ENCODE results near the gene PID1.

The PID1 gene

GRCh38 chr2:229270551-229271410 is at the start of gene PID1:
Gene PID1, minus strand, starts transcription at chr2:229271287. Its CDS starts 244 bp downstream, at chr2:229271043.
- no peak for DNase-seq

- DNase-seq = no peak
These were observed 48.5 kb upstream of the PID1 start for GRCh38 chr2:229319558-229319957.

GRCh38 chr2:229314117-229314516 is 43.0 kb upstream of the PID1 start:
- DNase-seq = no peak

GRCh38 chr2:229313591-229313990 is 42.5 kb upstream of the PID1 start:
- no peak for DNase-seq

- no peak for DNase-seq
These were observed 30.1 kb upstream of the PID1 start for GRCh38 chr2:229301237-229301636.

- no peak for DNase-seq
These were observed 29.7 kb upstream of the PID1 start for GRCh38 chr2:229300790-229301189.

- DNase-seq = no peak
These were observed 29.3 kb upstream of the PID1 start for GRCh38 chr2:229300371-229300770.

GRCh38 chr2:229297247-229297646 is 26.2 kb upstream of the PID1 start:
- no peak for DNase-seq

GRCh38 chr2:229296536-229296935 is 25.4 kb upstream of the PID1 start:
- no peak for DNase-seq

- no peak for DNase-seq
These were observed 24.9 kb upstream of the PID1 start for GRCh38 chr2:229296016-229296415.

- DNase-seq = no peak
These were observed 16.7 kb upstream of the PID1 start for GRCh38 chr2:229287823-229288222.

- DNase-seq = no peak
These were observed 11.9 kb upstream of the PID1 start for GRCh38 chr2:229282758-229283546.

- DNase-seq = no peak
These were observed 8.4 kb upstream of the PID1 start for GRCh38 chr2:229279516-229279915.

- DNase-seq = no peak
These were observed 4.4 kb upstream of the PID1 start for GRCh38 chr2:229275506-229275905.

GRCh38 chr2:229273723-229274338 is 2.7 kb upstream of the PID1 start:
- no peak for DNase-seq

GRCh38 chr2:229273006-229273722 is 2.1 kb upstream of the PID1 start:
- DNase-seq = no peak

- DNase-seq = no peak
These were observed 1.1 kb downstream of the PID1 start for GRCh38 chr2:229269941-229270340.

GRCh38 chr2:229269146-229269545 is 1.9 kb downstream of the PID1 start:
- no peak for DNase-seq

- no peak for DNase-seq
These were observed 2.5 kb downstream of the PID1 start for GRCh38 chr2:229268626-229269025.

- DNase-seq = no peak
These were observed 4.0 kb downstream of the PID1 start for GRCh38 chr2:229267080-229267479.

GRCh38 chr2:229265727-229266126 is 5.4 kb downstream of the PID1 start:
- DNase-seq = no peak

GRCh38 chr2:229261599-229261998 is 9.5 kb downstream of the PID1 start:
- DNase-seq = no peak

GRCh38 chr2:229261076-229261475 is 10.0 kb downstream of the PID1 start:
- no peak for DNase-seq
